Measurements from ENCODE around the gene LMCD1. TPM values are rescaled to one million over a fixed set of nuclear protein-coding genes. Genes with fewer than 3 reads are reported as not detected.
"Not testable (repeated sequence)": the region's sequence is repeated elsewhere in the genome, so short reads cannot be mapped to it uniquely, and the experiment has no call there.

The LMCD1 gene
- total and polyA plus RNA-seq, 2 experiments from 2014 or later = 21.8 to 35.3 TPM

GRCh38 chr3:8579096-8579495 lies 77.5 kb downstream of the LMCD1 start (continued):
- no peak for TF ChIP-seq CREB1 (CRISPR knock-in tag; IDR thresholded peaks at IDR 0.05; ENCODE audit: low read depth)

GRCh38 chr3:8579943-8580342 lies 78.3 kb downstream of the LMCD1 start:
- Histone ChIP-seq H3K79me2 (replicated peaks; ENCODE audit: insufficient read depth) (no peaks in the 10 kb centered on the region), H3K4me2 (no peak overlapping the region), H3K9me2 (ENCODE audit: insufficient read depth) (no peaks in the 10 kb centered on the region), H3K4me3 (no peak overlapping the region), H3K27ac (ENCODE audit: low read depth) (no peak overlapping the region), H3K27me3 (ENCODE audit: insufficient read depth) (no peaks in the 10 kb centered on the region), H2AFZ (no peak overlapping the region), H4K20me1 (replicated peaks; ENCODE audit: insufficient read depth) (no peaks in the 10 kb centered on the region), H3K4me1 (ENCODE audit: insufficient read depth) (peaks cover 6% of the 10 kb centered on the region; the same call in 1 of the 2 replicates), H3K36me3 (ENCODE audit: insufficient read depth) (no peaks in the 10 kb centered on the region), H3F3A (replicated peaks; ENCODE audit: low read depth) (no peaks in the 10 kb centered on the region)
- TF ChIP-seq CREB1 (CRISPR knock-in tag; IDR thresholded peaks at IDR 0.05; ENCODE audit: low read depth) (no peak), REST (IDR thresholded peaks at IDR 0.05; ENCODE audit: unreplicated experiment) (no peak), ZNF114 (CRISPR knock-in tag; IDR thresholded peaks at IDR 0.05) (no peak), NANOG (IDR thresholded peaks at IDR 0.05; ENCODE audit: borderline replicate concordance) (no peak), EZH2phosphoT487 (IDR thresholded peaks at IDR 0.05; ENCODE audit: unreplicated experiment) (no peak), POLR2AphosphoS5 (IDR thresholded peaks at IDR 0.05; ENCODE audit: low read depth) (no peak), ZNF462 (CRISPR knock-in tag; IDR thresholded peaks at IDR 0.05) (no peak)
- H3K27ac Mint-ChIP-seq = no peak overlapping the region
- peaks cover 10% of the 10 kb centered on the region; the same call in 2 of the 3 replicates for H3K4me1 Mint-ChIP-seq
- no peaks in the 10 kb centered on the region for H3K9me3 Mint-ChIP-seq
- H3K36me3 Mint-ChIP-seq (ENCODE audit: low read depth) = no peaks in the 10 kb centered on the region
- DNase-seq (ENCODE audit: low spot score) (no peak), ATAC-seq (no peak)
- peaks cover 1% of the 10 kb centered on the region for H3K27me3 Mint-ChIP-seq (ENCODE audit: insufficient read depth, low read depth, poor library complexity)
- no peak overlapping the region for H3K4me3 Mint-ChIP-seq

GRCh38 chr3:8580434-8580833 lies 78.8 kb downstream of the LMCD1 start:
- not testable (repeated sequence) for H3K36me3 ChIP-seq (ENCODE audit: insufficient read depth); H3K9me3 Mint-ChIP-seq; H2AFZ ChIP-seq; H3K4me1 Mint-ChIP-seq; H3K9me2 ChIP-seq (ENCODE audit: insufficient read depth); H3K27me3 Mint-ChIP-seq (ENCODE audit: insufficient read depth, low read depth, poor library complexity); H4K20me1 ChIP-seq (replicated peaks; ENCODE audit: insufficient read depth); ATAC-seq; H3K27me3 ChIP-seq (ENCODE audit: insufficient read depth); H3K27ac ChIP-seq (ENCODE audit: low read depth); H3K4me2 ChIP-seq; H3K4me3 Mint-ChIP-seq; H3K4me1 ChIP-seq (ENCODE audit: insufficient read depth); H3K27ac Mint-ChIP-seq; DNase-seq (ENCODE audit: low spot score); H3K4me3 ChIP-seq; H3F3A ChIP-seq (replicated peaks; ENCODE audit: low read depth); H3K79me2 ChIP-seq (replicated peaks; ENCODE audit: insufficient read depth); H3K36me3 Mint-ChIP-seq (ENCODE audit: low read depth)

All from GM23338 (cell line).